Measurements from ENCODE around the gene ST6GAL1.

GRCh38 chr3:186988806-186989205, 58.5 kb downstream of the ST6GAL1 start:
- TF ChIP-seq CTCF (IDR thresholded peaks at IDR 0.05; ENCODE audit: insufficient read depth, low read depth, low read length), result no peak
- TF ChIP-seq EZH2 (IDR thresholded peaks at IDR 0.05; ENCODE audit: insufficient read depth, low read length), result no peak

Data from astrocyte (in vitro differentiated cells and primary cell).